Breast epithelium (tissue), 4 donors: Measurements from ENCODE around the gene MCRIP2. TPM values are rescaled to one million over a fixed set of nuclear protein-coding genes. Genes with fewer than 3 reads are reported as not detected.

ENCODE experiments used
- DNase-seq, 2 donors: peaks; one replicate each; pipeline ENCODE4 v3.0.0-alpha.2; 2019; ENCODE audit warnings: low spot score in 2 of 2
- H3K27ac ChIP-seq, 2 donors: fragments of 200-600 bp; sonication (generic) in 1 of 2; one replicate each; pipeline ENCODE4 v1.5.1; 2016 to 2019; ENCODE audit warnings: mild to moderate bottlenecking in 1 of 2
- H3K27me3 ChIP-seq, 2 donors: fragments of 200-600 bp; sonication (generic) in 1 of 2; one replicate each; pipeline versions ENCODE4 v1.5.1 to v1.6.0; 2017 to 2019; ENCODE audit warnings: control low read depth in 1 of 2, mild to moderate bottlenecking in 1 of 2
- H3K36me3 ChIP-seq: fragments of 200-600 bp; one replicate; pipeline ENCODE4 v1.5.1; 2019
- H3K4me1 ChIP-seq, 2 donors: fragments of 200-600 bp; sonication (generic); one replicate each; pipeline ENCODE4 v1.5.1; 2016 to 2019; ENCODE audit warnings: control low read depth in 1 of 2
- H3K4me3 ChIP-seq, 3 donors: fragments of 200-600 bp; sonication (generic); 1 replicate in 2 of 3; 2 replicates in 1 of 3; pipeline ENCODE4 v1.5.1; 2016 to 2019; ENCODE audit warnings: mild to moderate bottlenecking in 3 of 3, moderate library complexity in 2 of 3
- H3K9me3 ChIP-seq, 2 donors: fragments of 200-600 bp; sonication (generic) in 1 of 2; one replicate each; pipeline ENCODE4 v1.5.1; 2016 to 2019; ENCODE audit warnings: control low read depth in 1 of 2
- POLR2A ChIP-seq: fragments of 450-650 bp; IDR thresholded peaks from one replicate; pipeline ENCODE4 v1.6.1; 2016; ENCODE audit warnings: antibody characterized with exemption, mild to moderate bottlenecking, moderate library complexity
- POLR2AphosphoS5 ChIP-seq, 3 donors: sonication (generic); formaldehyde crosslinking; IDR thresholded peaks; one replicate each; pipeline ENCODE4 v1.6.1; 2017; ENCODE audit warnings: antibody characterized with exemption in 3 of 3
- intact Hi-C: fragments of 100-400 bp; cut with DNase I; formaldehyde crosslinking; loops from one replicate; pipeline ENCODE4 v1.15.1; 2023; ENCODE audit warnings: low total_unique reads
- total RNA-seq, 3 donors: library from RNA; depleted of rRNA; stranded (reverse); fragments of >200 nt; gene quantifications; one replicate each; pipeline ENCODE4 v1.1.0, GENCODE V29; 2016
- TF ChIP-seq, protein P1 (sequence below), 3 donors: fragments of 450-650 bp; IDR thresholded peaks; one replicate each; pipeline ENCODE4 v1.5.1; 2016 to 2017; ENCODE audit warnings: antibody characterized with exemption in 3 of 3, mild to moderate bottlenecking in 3 of 3, moderate library complexity in 3 of 3

MCRIP2 gene
- total RNA-seq, 3 donors from 2014 or later = 26.8 to 39.7 (median 34.9) TPM

DNA sequence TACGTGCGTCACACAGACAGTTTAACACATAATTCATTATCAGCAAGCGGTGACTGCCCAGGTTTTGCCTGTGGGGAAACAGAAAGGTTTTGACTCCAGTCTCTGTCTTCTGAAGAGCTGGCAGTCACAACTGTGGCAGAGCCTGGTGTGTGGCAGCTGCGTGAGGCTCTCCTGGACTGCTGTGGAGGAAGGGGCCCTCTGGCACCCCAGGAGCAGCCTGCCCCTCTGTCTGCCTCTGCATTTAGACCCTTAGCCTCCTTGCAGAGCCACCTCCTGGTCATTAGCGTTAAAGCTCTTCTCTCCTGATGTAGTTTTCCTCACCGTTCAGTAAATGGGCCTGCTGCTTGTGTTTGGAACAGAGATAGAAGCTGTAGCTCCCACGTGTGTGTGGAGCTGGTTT lies 40.8 kb upstream of the MCRIP2 start:
- TF ChIP-seq POLR2AphosphoS5 (IDR thresholded peaks at IDR 0.05) (no peak), POLR2A (no peak)
- TF ChIP-seq, protein P1, sequence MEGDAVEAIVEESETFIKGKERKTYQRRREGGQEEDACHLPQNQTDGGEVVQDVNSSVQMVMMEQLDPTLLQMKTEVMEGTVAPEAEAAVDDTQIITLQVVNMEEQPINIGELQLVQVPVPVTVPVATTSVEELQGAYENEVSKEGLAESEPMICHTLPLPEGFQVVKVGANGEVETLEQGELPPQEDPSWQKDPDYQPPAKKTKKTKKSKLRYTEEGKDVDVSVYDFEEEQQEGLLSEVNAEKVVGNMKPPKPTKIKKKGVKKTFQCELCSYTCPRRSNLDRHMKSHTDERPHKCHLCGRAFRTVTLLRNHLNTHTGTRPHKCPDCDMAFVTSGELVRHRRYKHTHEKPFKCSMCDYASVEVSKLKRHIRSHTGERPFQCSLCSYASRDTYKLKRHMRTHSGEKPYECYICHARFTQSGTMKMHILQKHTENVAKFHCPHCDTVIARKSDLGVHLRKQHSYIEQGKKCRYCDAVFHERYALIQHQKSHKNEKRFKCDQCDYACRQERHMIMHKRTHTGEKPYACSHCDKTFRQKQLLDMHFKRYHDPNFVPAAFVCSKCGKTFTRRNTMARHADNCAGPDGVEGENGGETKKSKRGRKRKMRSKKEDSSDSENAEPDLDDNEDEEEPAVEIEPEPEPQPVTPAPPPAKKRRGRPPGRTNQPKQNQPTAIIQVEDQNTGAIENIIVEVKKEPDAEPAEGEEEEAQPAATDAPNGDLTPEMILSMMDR (IDR thresholded peaks at IDR 0.05) = no peak

DNA sequence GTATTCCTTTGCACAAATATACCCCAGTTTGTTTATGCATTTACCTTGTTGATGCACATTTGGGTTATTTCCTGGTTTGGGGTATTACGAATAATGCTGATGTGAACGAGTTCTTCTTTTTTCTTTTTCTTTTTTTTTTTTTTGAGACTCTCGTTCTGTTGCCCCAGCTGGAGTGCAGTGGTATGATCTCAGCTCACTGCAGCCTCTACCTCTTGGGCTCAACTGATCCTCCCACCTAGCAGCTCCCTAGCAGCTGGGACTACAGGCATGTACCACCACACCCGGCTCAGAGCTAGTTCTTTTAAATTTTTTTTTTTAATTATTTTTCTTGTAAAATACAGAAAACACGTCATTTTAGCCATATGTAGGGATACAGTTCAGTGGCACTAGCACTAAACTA lies 37.7 kb upstream of the MCRIP2 start:
- Histone ChIP-seq H3K27me3 (no peaks in the 10 kb centered on the region), H3K4me3 (no peak overlapping the region), H3K36me3 (no peaks in the 10 kb centered on the region), H3K4me1 (no peaks in the 10 kb centered on the region), H3K9me3 (no peaks in the 10 kb centered on the region), H3K27ac (no peak overlapping the region)
- no peak for TF ChIP-seq POLR2A
- TF ChIP-seq POLR2AphosphoS5 (IDR thresholded peaks at IDR 0.05) = no peak
- TF ChIP-seq, protein P1 (IDR thresholded peaks at IDR 0.05) = no peak
- intact Hi-C loops = no loop called here
- DNase-seq = no peak

More for the DNA sequence above, 40.8 kb upstream of the MCRIP2 start:
- H3K4me3 ChIP-seq = no peak overlapping the region
- H3K4me1 ChIP-seq = no peaks in the 10 kb centered on the region
- no peak overlapping the region for H3K27ac ChIP-seq
- DNase-seq = no peak
- H3K9me3 ChIP-seq = no peaks in the 10 kb centered on the region
- H3K36me3 ChIP-seq = no peaks in the 10 kb centered on the region
- H3K27me3 ChIP-seq = no peaks in the 10 kb centered on the region
- intact Hi-C loops = no loop called here

DNA sequence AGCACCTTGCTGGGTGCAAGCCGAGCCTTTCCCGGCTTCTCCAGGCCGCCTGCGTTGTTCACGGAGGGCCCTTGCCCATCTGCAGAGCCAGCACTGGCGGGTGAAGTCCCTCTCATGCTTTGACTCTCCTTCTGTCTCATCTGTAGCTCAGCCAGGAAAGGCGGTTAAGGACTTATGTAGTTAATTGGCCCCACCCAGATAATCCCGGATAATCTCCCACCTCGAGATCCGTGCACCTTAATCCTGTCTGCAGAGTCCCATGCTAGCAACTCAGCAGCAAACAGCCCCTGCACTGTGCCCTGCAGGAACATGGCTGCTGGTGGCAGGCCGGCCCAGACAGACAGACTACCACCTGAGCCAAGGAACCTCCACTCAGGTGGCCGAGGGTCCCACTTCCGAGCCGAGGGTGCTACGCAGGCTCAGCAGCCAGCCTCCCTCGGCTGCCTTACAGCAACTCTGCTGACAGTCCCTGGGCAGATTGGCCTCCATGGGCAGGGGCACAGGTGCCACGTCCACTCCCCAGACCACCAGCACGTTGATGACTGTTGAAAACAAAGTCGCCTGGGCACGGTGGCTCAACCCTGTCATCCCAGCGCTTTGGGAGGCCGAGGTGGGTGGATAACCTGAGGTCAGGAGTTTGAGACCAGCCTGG lies 34.8 kb upstream of the MCRIP2 start:
- Histone ChIP-seq H3K36me3 (no peaks in the 10 kb centered on the region), H3K9me3 (no peaks in the 10 kb centered on the region), H3K4me3 (no peak overlapping the region), H3K27me3 (no peaks in the 10 kb centered on the region), H3K27ac (no peak overlapping the region), H3K4me1 (no peaks in the 10 kb centered on the region)
- no peak for TF ChIP-seq POLR2AphosphoS5 (IDR thresholded peaks at IDR 0.05)
- no peak for TF ChIP-seq POLR2A
- TF ChIP-seq, protein P1 (IDR thresholded peaks at IDR 0.05) = no peak
- intact Hi-C loops = no loop called here
- DNase-seq = no peak

DNA sequence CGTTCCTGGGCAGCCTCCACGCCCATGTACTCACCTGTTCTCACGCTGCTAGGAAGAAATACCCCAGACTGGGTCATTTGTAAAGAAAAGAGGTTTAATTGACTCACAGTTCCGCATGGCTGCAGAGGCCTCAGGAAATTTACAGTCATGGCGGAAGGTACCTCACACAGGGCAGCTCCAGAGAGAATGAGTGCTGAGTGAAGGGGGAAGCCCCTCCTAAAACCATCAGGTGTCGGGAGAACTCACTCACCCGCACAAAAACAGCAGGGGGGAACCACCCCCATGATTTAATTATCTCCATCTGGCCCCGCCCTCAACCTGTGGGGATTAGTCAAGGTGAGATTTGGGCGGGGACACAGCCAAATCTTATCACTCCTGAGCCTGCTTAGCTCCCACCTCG lies 33.6 kb upstream of the MCRIP2 start:
- DNase-seq = no peak
- H3K27ac ChIP-seq = no peak overlapping the region
- H3K36me3 ChIP-seq = no peaks in the 10 kb centered on the region
- no peaks in the 10 kb centered on the region for H3K9me3 ChIP-seq
- H3K27me3 ChIP-seq = no peaks in the 10 kb centered on the region
- H3K4me3 ChIP-seq = no peak overlapping the region
- intact Hi-C loops = no loop called here
- TF ChIP-seq POLR2AphosphoS5 (IDR thresholded peaks at IDR 0.05) = no peak
- TF ChIP-seq POLR2A = no peak
- TF ChIP-seq, protein P1 (IDR thresholded peaks at IDR 0.05) = no peak
- H3K4me1 ChIP-seq = no peaks in the 10 kb centered on the region

DNA sequence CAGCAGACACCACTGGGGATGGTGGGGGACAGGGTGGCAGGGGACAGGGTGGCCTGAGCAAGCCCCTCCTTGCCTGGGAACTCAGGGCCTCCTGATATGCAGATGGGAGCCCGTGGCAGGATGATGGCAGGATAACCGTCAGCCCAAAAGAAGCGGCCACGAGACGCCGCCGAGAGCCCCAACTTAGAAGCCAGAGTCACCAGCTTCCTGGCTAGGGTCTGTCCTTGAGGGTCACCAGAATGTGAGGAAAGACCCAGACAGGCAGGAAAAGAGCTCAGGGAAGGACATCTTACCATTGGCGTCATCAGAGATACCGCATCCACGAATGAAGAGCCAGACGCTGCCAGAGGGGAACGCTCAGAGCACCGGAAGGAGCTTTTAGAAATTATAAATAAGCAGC lies 32.3 kb upstream of the MCRIP2 start:
- TF ChIP-seq POLR2AphosphoS5 (IDR thresholded peaks at IDR 0.05) = no peak
- no peak for TF ChIP-seq POLR2A
- TF ChIP-seq, protein P1 (IDR thresholded peaks at IDR 0.05) = no peak
- no peak for DNase-seq
- no peaks in the 10 kb centered on the region for H3K4me1 ChIP-seq
- H3K27ac ChIP-seq = no peak overlapping the region
- no peaks in the 10 kb centered on the region for H3K9me3 ChIP-seq
- no peaks in the 10 kb centered on the region for H3K27me3 ChIP-seq
- no peak overlapping the region for H3K4me3 ChIP-seq
- H3K36me3 ChIP-seq = no peaks in the 10 kb centered on the region
- intact Hi-C loops = no loop called here
